Gastroesophageal sphincter (tissue), 4 donors: ENCODE results near the gene ITGAX. TPM values are rescaled to one million over a fixed set of nuclear protein-coding genes. Genes with fewer than 3 reads are reported as not detected.

Source experiments
- ATAC-seq: fragments of 150-250 bp; one replicate; pipeline ENCODE4 v1.9.1; 2016; ENCODE audit warnings: mild to moderate bottlenecking, moderate library complexity
- H3K27ac ChIP-seq, 4 donors: fragments of 200-600 bp; sonication (generic) in 3 of 4; 1 replicate in 3 of 4; 2 replicates in 1 of 4; pipeline ENCODE4 v1.5.1; 2016 to 2019
- H3K27me3 ChIP-seq: fragments of 200-600 bp; sonication (generic); one replicate; pipeline ENCODE4 v1.5.1; 2019
- H3K36me3 ChIP-seq, 2 donors: fragments of 200-600 bp; sonication (generic); one replicate each; pipeline ENCODE4 v1.5.1; 2019; ENCODE audit warnings: control low read depth in 1 of 2
- H3K4me1 ChIP-seq, 3 donors: fragments of 200-600 bp; sonication (generic); 1 replicate in 2 of 3; 2 replicates in 1 of 3; pipeline ENCODE4 v1.5.1; 2016 to 2019; ENCODE audit warnings: control low read depth in 2 of 3
- H3K4me3 ChIP-seq, 2 donors: fragments of 200-600 bp; sonication (generic); one replicate each; pipeline ENCODE4 v1.5.1; 2019; ENCODE audit warnings: mild to moderate bottlenecking in 1 of 2, moderate library complexity in 1 of 2
- H3K9me3 ChIP-seq, 3 donors: fragments of 200-600 bp; sonication (generic); one replicate each; pipeline ENCODE4 v1.5.1; 2017 to 2019; ENCODE audit warnings: control low read depth in 2 of 3
- CTCF ChIP-seq, 4 experiments: fragments of 200-600 bp in 2 of 4; fragments of 450-650 bp in 2 of 4; sonication (generic) in 1 of 4; IDR thresholded peaks; one replicate each; pipeline ENCODE4 v1.5.1; 2017 to 2019; ENCODE audit warnings: antibody characterized with exemption in 4 of 4, mild to moderate bottlenecking in 2 of 4, moderate library complexity in 2 of 4
- EP300 ChIP-seq: sonication (generic); formaldehyde crosslinking; IDR thresholded peaks from one replicate; pipeline ENCODE4 v1.6.1; 2017; ENCODE audit warnings: antibody characterized with exemption, mild to moderate bottlenecking
- POLR2A ChIP-seq, 2 donors: fragments of 450-650 bp; IDR thresholded peaks; one replicate each; pipeline ENCODE4 v1.6.1; 2017; ENCODE audit warnings: antibody characterized with exemption in 2 of 2, mild to moderate bottlenecking in 2 of 2, moderate library complexity in 1 of 2
- POLR2AphosphoS5 ChIP-seq: sonication (generic); formaldehyde crosslinking; IDR thresholded peaks from one replicate; pipeline ENCODE4 v1.6.1; 2017; ENCODE audit warnings: antibody characterized with exemption
- WGBS, 2 donors: methylation state at CpG; one replicate each; pipeline ENCODE4 v1.1.5; 2018; ENCODE audit warnings: low coverage in 1 of 2; 5-methylcytosine and 5-hydroxymethylcytosine counted together
- total RNA-seq, 4 donors: library from RNA; depleted of rRNA; stranded (reverse); fragments of >200 nt; gene quantifications; one replicate each; pipeline ENCODE4 v1.1.0, GENCODE V29; 2016

The ITGAX gene
- total RNA-seq, 4 donors from 2014 or later: 1.2 to 7.5 (median 2.4) TPM

- Histone ChIP-seq H3K27ac (no peak overlapping the region), H3K4me3 (no peak overlapping the region), H3K27me3 (peaks cover 26% of the 10 kb centered on the region), H3K36me3 (no peaks in the 10 kb centered on the region), H3K9me3 (no peaks in the 10 kb centered on the region), H3K4me1 (no peaks in the 10 kb centered on the region)
- WGBS, 2 donors: 66% methylated on average over 3 of the region's 3 CpGs; no CpG with 5 or more reads in 1 of the 2 donors
- no peak for ATAC-seq
- TF ChIP-seq EP300: no peak
- no peak for TF ChIP-seq POLR2AphosphoS5
- no peak for TF ChIP-seq POLR2A (IDR thresholded peaks at IDR 0.05)
- no peak for TF ChIP-seq CTCF (IDR thresholded peaks at IDR 0.05)
Observed at GRCh38 chr16:31409433-31409832, 54.5 kb downstream of the ITGAX start.

GRCh38 chr16:31410082-31410481 is 55.1 kb downstream of the ITGAX start:
- 61 to 84% methylated on average over 4 to 6 of the region's 9 CpGs for WGBS, 2 donors
- ATAC-seq: no peak

GRCh38 chr16:31411024-31411844 is 56.3 kb downstream of the ITGAX start:
- 58% methylated on average over 6 of the region's 22 CpGs; no CpG with 5 or more reads in 1 of the 2 donors for WGBS, 2 donors
- no peak overlapping the region for H3K27ac ChIP-seq
- no peaks in the 10 kb centered on the region for H3K4me1 ChIP-seq
- no peaks in the 10 kb centered on the region for H3K9me3 ChIP-seq
- ATAC-seq: no peak
- H3K36me3 ChIP-seq: no peaks in the 10 kb centered on the region
- no peak overlapping the region for H3K4me3 ChIP-seq
- H3K27me3 ChIP-seq: peaks cover 26% of the 10 kb centered on the region
- TF ChIP-seq POLR2AphosphoS5 (no peak), EP300 (no peak), POLR2A (IDR thresholded peaks at IDR 0.05) (no peak), CTCF (IDR thresholded peaks at IDR 0.05) (no peak)

More at GRCh38 chr16:31410082-31410481, 55.1 kb downstream of the ITGAX start:
- Histone ChIP-seq H3K4me3 (no peak overlapping the region), H3K27me3 (peaks cover 26% of the 10 kb centered on the region), H3K4me1 (no peaks in the 10 kb centered on the region), H3K9me3 (no peaks in the 10 kb centered on the region), H3K36me3 (no peaks in the 10 kb centered on the region), H3K27ac (no peak overlapping the region)
- TF ChIP-seq POLR2AphosphoS5 (no peak), EP300 (no peak), POLR2A (IDR thresholded peaks at IDR 0.05) (no peak), CTCF (IDR thresholded peaks at IDR 0.05) (no peak)

- WGBS, 2 donors: 64% methylated on average over 4 of the region's 10 CpGs; no CpG with 5 or more reads in 1 of the 2 donors
- peaks cover 36% of the 10 kb centered on the region for H3K27me3 ChIP-seq
Observed at GRCh38 chr16:31412750-31413149, 57.8 kb downstream of the ITGAX start.

More at GRCh38 chr16:31412750-31413149, 57.8 kb downstream of the ITGAX start:
- Histone ChIP-seq H3K36me3 (no peaks in the 10 kb centered on the region), H3K27ac (no peak overlapping the region), H3K4me3 (no peak overlapping the region), H3K4me1 (no peaks in the 10 kb centered on the region), H3K9me3 (peaks cover 0 to 5% (median 0%) of the 10 kb centered on the region in 3 donors)
- TF ChIP-seq EP300 (no peak), CTCF (IDR thresholded peaks at IDR 0.05) (no peak), POLR2A (IDR thresholded peaks at IDR 0.05) (no peak), POLR2AphosphoS5 (no peak)
- ATAC-seq: no peak
